ENCODE data around the gene SLC8A3.

Gene SLC8A3

GRCh38 chr14:70036665-70037064 is 152.1 kb downstream of the SLC8A3 start:
- H3K9me2 ChIP-seq (replicated peaks; ENCODE audit: low read depth, low read length): no peaks in the 10 kb centered on the region
- no peak overlapping the region for H2AFZ ChIP-seq (ENCODE audit: low read length)
- H3K4me2 ChIP-seq (ENCODE audit: low read depth, low read length, poor library complexity, severe bottlenecking): no peak overlapping the region
- H3K79me2 ChIP-seq (ENCODE audit: insufficient read depth, low read length): no peaks in the 10 kb centered on the region
- H3F3A ChIP-seq (ENCODE audit: low read depth): no peaks in the 10 kb centered on the region
- no peak overlapping the region for H3K4me3 ChIP-seq (ENCODE audit: low read length, poor library complexity, severe bottlenecking)
- H3K27me3 ChIP-seq (ENCODE audit: insufficient read depth, low read length, poor library complexity, severe bottlenecking): no peaks in the 10 kb centered on the region
- no peaks in the 10 kb centered on the region for H3K36me3 ChIP-seq (ENCODE audit: insufficient read depth, low read length)
- TF ChIP-seq EZH2phosphoT487 (IDR thresholded peaks at IDR 0.05; ENCODE audit: borderline replicate concordance) (no peak), CTCF (conservative IDR thresholded peaks at IDR 0.05; ENCODE audit: low read length) (peak; percentile 41)
- no peaks in the 10 kb centered on the region for H4K20me1 ChIP-seq (ENCODE audit: insufficient read depth, low read length, poor library complexity, severe bottlenecking)
- H3K9me3 ChIP-seq (ENCODE audit: insufficient read depth, low read depth, low read length): no peaks in the 10 kb centered on the region
- no peak overlapping the region for H3K9ac ChIP-seq (ENCODE audit: low read depth, low read length, poor library complexity, severe bottlenecking)
- H3K4me1 ChIP-seq (ENCODE audit: insufficient read depth, low read length, poor library complexity, severe bottlenecking): no peaks in the 10 kb centered on the region

DNA sequence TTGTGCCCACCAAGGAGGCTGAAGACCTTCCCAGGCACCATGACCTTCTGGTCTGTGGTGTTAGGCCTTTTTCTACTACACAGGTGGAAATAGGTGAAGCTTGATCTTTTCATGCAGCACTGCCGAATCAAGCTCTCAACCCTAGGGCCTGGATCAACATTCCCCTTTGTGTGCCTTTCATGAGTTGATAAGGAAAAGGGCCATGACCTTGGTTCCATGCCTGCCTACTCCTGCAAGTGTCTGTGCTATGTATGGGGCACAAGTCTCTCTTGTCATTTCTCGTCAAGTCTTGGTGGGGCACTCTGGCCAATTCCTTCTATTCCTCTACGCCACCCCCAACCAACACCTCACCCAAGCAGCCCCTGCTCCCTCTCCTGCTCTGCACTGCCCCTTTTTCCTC is 154.5 kb downstream of the SLC8A3 start:
- no peaks in the 10 kb centered on the region for H3K36me3 ChIP-seq (ENCODE audit: insufficient read depth, low read length)
- H3K79me2 ChIP-seq (ENCODE audit: insufficient read depth, low read length): no peaks in the 10 kb centered on the region
- H3K27me3 ChIP-seq (ENCODE audit: insufficient read depth, low read length, poor library complexity, severe bottlenecking): no peaks in the 10 kb centered on the region
- no peak overlapping the region for H3K4me3 ChIP-seq (ENCODE audit: low read length, poor library complexity, severe bottlenecking)
- no peak overlapping the region for H2AFZ ChIP-seq (ENCODE audit: low read length)
- no peaks in the 10 kb centered on the region for H3K4me1 ChIP-seq (ENCODE audit: insufficient read depth, low read length, poor library complexity, severe bottlenecking)
- no peaks in the 10 kb centered on the region for H4K20me1 ChIP-seq (ENCODE audit: insufficient read depth, low read length, poor library complexity, severe bottlenecking)
- no peak overlapping the region for H3K4me2 ChIP-seq (ENCODE audit: low read depth, low read length, poor library complexity, severe bottlenecking)
- H3K9me3 ChIP-seq (ENCODE audit: insufficient read depth, low read depth, low read length): no peaks in the 10 kb centered on the region
- H3F3A ChIP-seq (ENCODE audit: low read depth): no peaks in the 10 kb centered on the region
- no peak for TF ChIP-seq CTCF (conservative IDR thresholded peaks at IDR 0.05; ENCODE audit: low read length)
- no peak for TF ChIP-seq EZH2phosphoT487 (IDR thresholded peaks at IDR 0.05; ENCODE audit: borderline replicate concordance)
- no peaks in the 10 kb centered on the region for H3K9me2 ChIP-seq (replicated peaks; ENCODE audit: low read depth, low read length)
- H3K9ac ChIP-seq (ENCODE audit: low read depth, low read length, poor library complexity, severe bottlenecking): no peak overlapping the region

DNA sequence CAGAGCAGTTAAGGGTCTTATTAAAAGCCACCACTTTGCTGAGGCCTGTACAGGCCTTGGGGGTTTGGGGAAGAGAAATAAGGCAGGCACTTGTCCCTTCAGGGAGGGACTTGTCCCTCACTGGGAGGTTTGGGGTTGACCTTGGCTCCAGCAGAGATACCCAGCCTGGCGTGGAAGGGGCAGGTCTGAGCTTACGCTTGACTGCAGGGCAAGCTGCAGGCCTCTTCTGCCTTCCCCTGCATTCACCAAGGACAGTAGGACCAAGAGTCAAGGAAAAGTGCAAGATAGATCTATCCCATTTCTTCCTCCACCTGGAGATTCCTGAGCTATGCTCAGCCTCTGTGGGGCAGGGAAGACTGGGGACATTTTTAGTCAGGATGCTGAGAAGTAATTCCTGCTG is 155.2 kb downstream of the SLC8A3 start:
- H3K4me3 ChIP-seq (ENCODE audit: low read length, poor library complexity, severe bottlenecking): no peak overlapping the region
- no peaks in the 10 kb centered on the region for H4K20me1 ChIP-seq (ENCODE audit: insufficient read depth, low read length, poor library complexity, severe bottlenecking)
- no peaks in the 10 kb centered on the region for H3K36me3 ChIP-seq (ENCODE audit: insufficient read depth, low read length)
- no peak overlapping the region for H3K4me2 ChIP-seq (ENCODE audit: low read depth, low read length, poor library complexity, severe bottlenecking)
- H3K9me3 ChIP-seq (ENCODE audit: insufficient read depth, low read depth, low read length): no peaks in the 10 kb centered on the region
- H3K79me2 ChIP-seq (ENCODE audit: insufficient read depth, low read length): no peaks in the 10 kb centered on the region
- H2AFZ ChIP-seq (ENCODE audit: low read length): no peak overlapping the region
- H3F3A ChIP-seq (ENCODE audit: low read depth): no peaks in the 10 kb centered on the region
- no peak for TF ChIP-seq CTCF (conservative IDR thresholded peaks at IDR 0.05; ENCODE audit: low read length)
- no peak for TF ChIP-seq EZH2phosphoT487 (IDR thresholded peaks at IDR 0.05; ENCODE audit: borderline replicate concordance)
- no peaks in the 10 kb centered on the region for H3K9me2 ChIP-seq (replicated peaks; ENCODE audit: low read depth, low read length)
- no peaks in the 10 kb centered on the region for H3K4me1 ChIP-seq (ENCODE audit: insufficient read depth, low read length, poor library complexity, severe bottlenecking)
- H3K9ac ChIP-seq (ENCODE audit: low read depth, low read length, poor library complexity, severe bottlenecking): no peak overlapping the region
- H3K27me3 ChIP-seq (ENCODE audit: insufficient read depth, low read length, poor library complexity, severe bottlenecking): no peaks in the 10 kb centered on the region

All from Loucy (cell line).